ENCODE data around the gene ITGB4.

ITGB4 gene

GRCh38 chr17:75731716-75732498 is 10.6 kb downstream of the ITGB4 start:
- DNase-seq (ENCODE audit: low read depth): no peak

- DNase-seq (ENCODE audit: low read depth): no peak
These were observed 12.2 kb downstream of the ITGB4 start for GRCh38 chr17:75733471-75733870.

GRCh38 chr17:75734674-75735294 is 13.5 kb downstream of the ITGB4 start:
- no peak for DNase-seq (ENCODE audit: low read depth)

GRCh38 chr17:75736173-75736835 is 15.0 kb downstream of the ITGB4 start:
- no peak for DNase-seq (ENCODE audit: low read depth)

- no peak for DNase-seq (ENCODE audit: low read depth)
These were observed 16.1 kb downstream of the ITGB4 start for GRCh38 chr17:75737133-75737962.

GRCh38 chr17:75738218-75738802 is 17.1 kb downstream of the ITGB4 start:
- DNase-seq (ENCODE audit: low read depth): peak; percentile 65

GRCh38 chr17:75739174-75739573 is 17.9 kb downstream of the ITGB4 start:
- DNase-seq (ENCODE audit: low read depth): no peak

GRCh38 chr17:75739801-75740200 is 18.5 kb downstream of the ITGB4 start:
- no peak for DNase-seq (ENCODE audit: low read depth)

- no peak for DNase-seq (ENCODE audit: low read depth)
These were observed 19.0 kb downstream of the ITGB4 start for GRCh38 chr17:75740215-75740614.

GRCh38 chr17:75740631-75741077 is 19.4 kb downstream of the ITGB4 start:
- DNase-seq (ENCODE audit: low read depth): no peak

GRCh38 chr17:75742337-75742736 is 21.1 kb downstream of the ITGB4 start:
- no peak for DNase-seq (ENCODE audit: low read depth)

GRCh38 chr17:75743625-75744206 is 22.5 kb downstream of the ITGB4 start:
- DNase-seq (ENCODE audit: low read depth): no peak

GRCh38 chr17:75748706-75749105 is 27.4 kb downstream of the ITGB4 start:
- no peak for DNase-seq (ENCODE audit: low read depth)

- peak; percentile 75 for DNase-seq (ENCODE audit: low read depth)
These were observed 28.5 kb downstream of the ITGB4 start for GRCh38 chr17:75749545-75750389.

GRCh38 chr17:75750661-75751423 is 29.6 kb downstream of the ITGB4 start:
- no peak for DNase-seq (ENCODE audit: low read depth)

- DNase-seq (ENCODE audit: low read depth): no peak
These were observed 30.6 kb downstream of the ITGB4 start for GRCh38 chr17:75751676-75752404.

- DNase-seq (ENCODE audit: low read depth): no peak
These were observed 31.1 kb downstream of the ITGB4 start for GRCh38 chr17:75752405-75752709.

- DNase-seq (ENCODE audit: low read depth): no peak
These were observed 31.7 kb downstream of the ITGB4 start for GRCh38 chr17:75752802-75753513.
